SK-N-MC (cell line): ENCODE data around the gene NAA10.
A peak's percentile ranks its signal among the peaks of the same experiment; 100 is the strongest.

Experiments
- EZH2 ChIP-seq: fragments of 200-600 bp; sonication (generic); IDR thresholded peaks from one replicate; pipeline ENCODE4 v1.6.1; 2017; ENCODE audit warnings: antibody characterized with exemption
- POLR2AphosphoS5 ChIP-seq: IDR thresholded peaks from 2 replicates; pipeline ENCODE4 v1.6.1; 2012; ENCODE audit warnings: mild to moderate bottlenecking, low read depth, low read length, borderline replicate concordance

- peak; percentile 80 for TF ChIP-seq POLR2AphosphoS5
- TF ChIP-seq EZH2: no peak
Measured at GRCh38 chrX:153927922-153928760, 6.7 kb downstream of the NAA10 start.
